HG02938 (cell line): ENCODE measurements around the gene NNAT.
"Not testable (repeated sequence)": the region's sequence is repeated elsewhere in the genome, so short reads cannot be mapped to it uniquely, and the experiment has no call there.

ENCODE experiments used
- ATAC-seq: cut with Tn5 transposase; IDR thresholded peaks from one replicate; pipeline ENCODE4 v1.9.1; 2021; ENCODE audit warnings: mild to moderate bottlenecking, moderate library complexity; ENCODE audit not compliant: unreplicated experiment

Gene NNAT

GRCh38 chr20:37521061-37521771 is at the start of gene NNAT:
TSS of gene NNAT (plus strand) at chr20:37521250. CDS start at chr20:37521332, 82 bp downstream.
- ATAC-seq = no peak

- ATAC-seq = no peak
Measured at GRCh38 chr20:37471741-37472235, 49.3 kb upstream of the NNAT start.

GRCh38 chr20:37472435-37472834 is 48.6 kb upstream of the NNAT start:
- not testable (repeated sequence) for ATAC-seq

GRCh38 chr20:37473249-37474000 is 47.6 kb upstream of the NNAT start:
- ATAC-seq = no peak

GRCh38 chr20:37474386-37474785 is 46.7 kb upstream of the NNAT start:
- no peak for ATAC-seq

- ATAC-seq = no peak
Measured at GRCh38 chr20:37475252-37475651, 45.8 kb upstream of the NNAT start.

GRCh38 chr20:37477041-37477440 is 44.0 kb upstream of the NNAT start:
- ATAC-seq = no peak

GRCh38 chr20:37479266-37479665 is 41.8 kb upstream of the NNAT start:
- no peak for ATAC-seq

- no peak for ATAC-seq
Measured at GRCh38 chr20:37479925-37480691, 40.9 kb upstream of the NNAT start.

- ATAC-seq = no peak
Measured at GRCh38 chr20:37480919-37481318, 40.1 kb upstream of the NNAT start.

- no peak for ATAC-seq
Measured at GRCh38 chr20:37481610-37482009, 39.4 kb upstream of the NNAT start.

GRCh38 chr20:37484331-37484730 is 36.7 kb upstream of the NNAT start:
- ATAC-seq = no peak

- ATAC-seq = not testable (repeated sequence)
Measured at GRCh38 chr20:37486209-37486608, 34.8 kb upstream of the NNAT start.

- ATAC-seq = no peak
Measured at GRCh38 chr20:37490663-37491350, 30.2 kb upstream of the NNAT start.

GRCh38 chr20:37492096-37492625 is 28.9 kb upstream of the NNAT start:
- no peak for ATAC-seq

- ATAC-seq = no peak
Measured at GRCh38 chr20:37492945-37493344, 28.1 kb upstream of the NNAT start.

- ATAC-seq = no peak
Measured at GRCh38 chr20:37494301-37494700, 26.7 kb upstream of the NNAT start.

- ATAC-seq = no peak
Measured at GRCh38 chr20:37494796-37495195, 26.3 kb upstream of the NNAT start.

GRCh38 chr20:37498066-37498665 is 22.9 kb upstream of the NNAT start:
- ATAC-seq = no peak

- no peak for ATAC-seq
Measured at GRCh38 chr20:37500311-37500710, 20.7 kb upstream of the NNAT start.
